GM21619 (cell line): ENCODE results near the gene NRXN2.
A peak's percentile ranks its signal among the peaks of the same experiment; 100 is the strongest.
"Not testable (repeated sequence)": the region's sequence is repeated elsewhere in the genome, so short reads cannot be mapped to it uniquely, and the experiment has no call there.

Source experiments
- ATAC-seq: cut with Tn5 transposase; IDR thresholded peaks from one replicate; pipeline ENCODE4 v1.9.1; 2021; ENCODE audit not compliant: unreplicated experiment

The NRXN2 gene

GRCh38 chr11:64677441-64678023, 45.5 kb downstream of the NRXN2 start:
- no peak for ATAC-seq

- ATAC-seq, result no peak
Observed at GRCh38 chr11:64676261-64676615, 46.8 kb downstream of the NRXN2 start.

GRCh38 chr11:64675450-64676260, 47.3 kb downstream of the NRXN2 start:
- peak; percentile 48 for ATAC-seq

- ATAC-seq, result peak; percentile 52
Observed at GRCh38 chr11:64674774-64675173, 48.2 kb downstream of the NRXN2 start.

GRCh38 chr11:64673279-64673678, 49.7 kb downstream of the NRXN2 start:
- no peak for ATAC-seq

- ATAC-seq, result no peak
Observed at GRCh38 chr11:64672875-64673274, 50.1 kb downstream of the NRXN2 start.

GRCh38 chr11:64670975-64671374, 52.0 kb downstream of the NRXN2 start:
- ATAC-seq, result no peak

- ATAC-seq, result no peak
Observed at GRCh38 chr11:64667154-64667745, 55.7 kb downstream of the NRXN2 start.

- ATAC-seq, result no peak
Observed at GRCh38 chr11:64665411-64665821, 57.6 kb downstream of the NRXN2 start.

GRCh38 chr11:64664236-64664870, 58.6 kb downstream of the NRXN2 start:
- ATAC-seq, result not testable (repeated sequence)

GRCh38 chr11:64663656-64664055, 59.3 kb downstream of the NRXN2 start:
- no peak for ATAC-seq

- no peak for ATAC-seq
Observed at GRCh38 chr11:64661614-64662013, 61.4 kb downstream of the NRXN2 start.

- no peak for ATAC-seq
Observed at GRCh38 chr11:64661146-64661545, 61.9 kb downstream of the NRXN2 start.

- ATAC-seq, result no peak
Observed at GRCh38 chr11:64660706-64661105, 62.3 kb downstream of the NRXN2 start.

- ATAC-seq, result no peak
Observed at GRCh38 chr11:64660205-64660604, 62.8 kb downstream of the NRXN2 start.

GRCh38 chr11:64659417-64660144, 63.4 kb downstream of the NRXN2 start:
- no peak for ATAC-seq

GRCh38 chr11:64658265-64658664, 64.7 kb downstream of the NRXN2 start:
- no peak for ATAC-seq

- ATAC-seq, result no peak
Observed at GRCh38 chr11:64656862-64657261, 66.1 kb downstream of the NRXN2 start.

GRCh38 chr11:64655941-64656601, 66.9 kb downstream of the NRXN2 start:
- ATAC-seq, result no peak

- ATAC-seq, result no peak
Observed at GRCh38 chr11:64654958-64655541, 67.9 kb downstream of the NRXN2 start.
